ES-I3 (cell line): Measurements from ENCODE around the gene CEP131.

ENCODE experiments used
- H3K36me3 ChIP-seq: 2 replicates; pipeline ENCODE4 v1.6.1; 2013; ENCODE audit warnings: mild to moderate bottlenecking, low read length, control low read depth, moderate library complexity; ENCODE audit not compliant: insufficient read depth
- H3K4me1 ChIP-seq: 2 replicates; pipeline ENCODE4 v1.6.1; 2013; ENCODE audit warnings: mild to moderate bottlenecking, control low read depth, low read length; ENCODE audit not compliant: insufficient read depth
- H3K9ac ChIP-seq: 2 replicates; pipeline ENCODE4 v1.6.1; 2013; ENCODE audit warnings: low read depth, mild to moderate bottlenecking, low read length, moderate library complexity
- H3K9me3 ChIP-seq: 2 replicates; pipeline ENCODE4 v1.6.1; 2013; ENCODE audit warnings: mild to moderate bottlenecking, low read length, moderate library complexity; ENCODE audit not compliant: control insufficient read depth, insufficient read depth

CEP131 gene

DNA sequence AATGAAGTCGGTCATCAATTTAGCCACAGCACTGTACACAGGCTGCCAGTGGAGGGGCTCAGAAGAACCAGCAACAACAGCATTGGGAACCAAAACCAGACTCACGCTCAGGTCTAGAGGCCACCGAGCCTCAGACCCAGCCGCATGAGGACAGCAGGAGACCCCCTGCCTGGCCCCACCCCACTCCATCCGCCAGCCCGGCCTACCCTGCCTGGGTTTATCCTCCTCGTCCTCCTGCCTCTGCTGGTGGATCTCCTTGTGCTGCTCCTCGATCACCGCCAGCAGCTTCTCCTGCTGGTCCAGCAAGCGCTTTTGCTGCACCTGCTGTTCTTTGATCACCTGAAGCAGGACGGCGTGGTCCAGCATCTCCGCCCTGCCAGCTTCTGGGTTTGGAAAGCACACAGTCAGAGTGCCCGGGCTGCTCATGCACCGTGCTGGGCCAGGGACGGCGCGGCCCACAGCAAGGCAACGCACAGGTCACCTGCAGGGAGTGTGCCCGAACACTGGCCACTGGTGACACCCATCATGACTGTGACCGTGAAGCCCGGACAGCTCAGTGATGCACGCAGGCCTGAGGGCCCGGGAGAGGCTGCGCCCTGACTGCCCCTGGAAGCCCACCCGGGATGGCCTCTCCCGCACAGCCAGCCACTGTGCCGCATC lies 24.0 kb upstream of the CEP131 start:
- H3K9ac ChIP-seq = no peak overlapping the region

DNA sequence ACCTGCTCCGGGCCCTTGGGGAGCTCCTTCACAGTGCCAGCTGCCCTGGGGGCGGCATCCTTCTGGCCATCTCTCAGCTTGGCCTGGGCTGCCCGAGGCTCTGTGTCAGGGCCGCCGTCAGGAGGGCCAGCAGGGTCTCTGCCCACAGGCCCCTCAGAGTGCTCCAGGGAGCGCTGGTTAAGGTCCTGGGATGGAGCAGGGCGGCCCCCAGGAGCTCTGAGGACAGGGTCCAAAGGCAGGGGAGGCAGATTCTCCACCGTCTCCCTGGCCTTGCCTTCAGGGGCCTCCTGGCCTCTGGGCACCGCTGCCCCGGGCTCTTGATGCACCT lies 23.5 kb upstream of the CEP131 start:
- H3K9me3 ChIP-seq = no peaks in the 10 kb centered on the region
- H3K4me1 ChIP-seq = peaks cover 11% of the 10 kb centered on the region
- H3K9ac ChIP-seq = no peak overlapping the region
- H3K36me3 ChIP-seq = no peaks in the 10 kb centered on the region

More for the DNA sequence above, 24.0 kb upstream of the CEP131 start:
- Histone ChIP-seq H3K9me3 (no peaks in the 10 kb centered on the region), H3K36me3 (no peaks in the 10 kb centered on the region), H3K4me1 (peaks cover 10% of the 10 kb centered on the region)

- Histone ChIP-seq H3K9me3 (no peaks in the 10 kb centered on the region), H3K36me3 (no peaks in the 10 kb centered on the region), H3K9ac (no peak overlapping the region), H3K4me1 (peaks cover 11% of the 10 kb centered on the region)
Measured at GRCh38 chr17:81245665-81246342, 23.0 kb upstream of the CEP131 start.

DNA sequence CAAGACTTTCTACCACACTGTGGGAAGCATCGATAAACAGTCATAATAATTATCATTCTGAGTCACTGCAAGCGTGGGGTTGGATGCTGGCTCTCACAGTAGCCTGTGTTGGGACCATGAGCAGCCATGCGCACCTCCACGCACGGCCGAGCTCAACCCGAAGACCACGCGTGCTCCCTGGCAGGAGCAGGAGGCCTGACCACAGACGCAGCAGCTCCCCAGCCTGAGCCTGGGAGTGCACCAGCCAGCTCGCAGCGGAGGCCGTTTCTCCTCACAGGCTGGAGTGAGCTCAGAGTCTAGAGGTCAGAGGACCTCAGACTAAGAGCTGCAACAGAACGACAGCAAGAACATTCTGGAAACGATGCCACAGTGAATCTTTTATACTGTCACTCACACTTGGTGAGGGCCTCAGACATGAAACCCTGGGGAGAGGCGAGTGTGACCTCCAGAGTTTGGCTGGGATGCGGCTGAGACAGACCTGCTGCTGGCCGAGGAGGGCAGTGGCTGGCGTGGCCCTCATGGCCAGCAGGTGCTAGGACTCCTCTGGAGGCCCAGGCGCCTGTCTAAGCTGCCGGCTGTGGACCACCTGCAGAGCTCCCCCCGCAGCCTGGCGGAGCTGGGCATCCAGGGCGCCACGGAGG lies 22.4 kb upstream of the CEP131 start:
- Histone ChIP-seq H3K9ac (no peak overlapping the region), H3K36me3 (no peaks in the 10 kb centered on the region), H3K9me3 (no peaks in the 10 kb centered on the region), H3K4me1 (peaks cover 12% of the 10 kb centered on the region)

DNA sequence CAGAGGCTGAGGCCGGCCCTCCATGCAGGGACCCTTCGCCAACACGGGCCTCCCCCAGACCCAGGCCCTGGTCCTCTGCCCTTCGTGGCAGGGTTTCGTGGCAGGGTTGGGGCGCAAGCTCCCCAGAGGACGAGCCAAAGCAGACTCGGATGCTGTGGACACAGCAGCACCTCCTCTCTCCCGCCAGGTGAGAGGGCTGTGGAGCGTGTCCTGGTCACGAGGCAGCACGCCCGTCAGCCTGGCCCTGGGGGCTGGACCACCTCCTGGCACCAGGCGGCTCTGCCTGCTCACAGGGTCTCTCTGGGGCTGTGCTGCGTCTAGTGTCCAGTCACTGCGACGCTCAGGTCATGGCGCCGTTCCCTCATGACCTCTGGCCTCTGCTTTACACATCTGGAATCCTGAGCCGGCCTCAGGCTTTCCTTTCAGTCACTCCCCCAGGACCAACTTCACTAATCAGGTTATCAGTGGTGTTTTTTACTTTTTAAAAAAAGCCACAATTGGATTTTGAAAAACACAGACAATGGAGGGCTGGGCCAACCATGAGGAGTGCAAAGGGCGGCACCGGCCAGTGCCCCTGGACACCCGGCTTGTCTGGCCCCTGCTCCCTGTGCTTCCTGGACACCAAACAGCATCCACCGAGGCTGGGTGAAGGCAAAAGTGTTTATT lies 21.7 kb upstream of the CEP131 start:
- Histone ChIP-seq H3K9me3 (no peaks in the 10 kb centered on the region), H3K4me1 (peaks cover 15% of the 10 kb centered on the region), H3K9ac (no peak overlapping the region), H3K36me3 (no peaks in the 10 kb centered on the region)

- H3K36me3 ChIP-seq = no peaks in the 10 kb centered on the region
- no peak overlapping the region for H3K9ac ChIP-seq
- peaks cover 15% of the 10 kb centered on the region for H3K4me1 ChIP-seq
- H3K9me3 ChIP-seq = no peaks in the 10 kb centered on the region
Measured at GRCh38 chr17:81243333-81243664, 20.5 kb upstream of the CEP131 start.

- no peak overlapping the region for H3K9ac ChIP-seq
- H3K9me3 ChIP-seq = no peaks in the 10 kb centered on the region
- H3K4me1 ChIP-seq = peaks cover 19% of the 10 kb centered on the region
- H3K36me3 ChIP-seq = no peaks in the 10 kb centered on the region
Measured at GRCh38 chr17:81242421-81243332, 19.9 kb upstream of the CEP131 start.

DNA sequence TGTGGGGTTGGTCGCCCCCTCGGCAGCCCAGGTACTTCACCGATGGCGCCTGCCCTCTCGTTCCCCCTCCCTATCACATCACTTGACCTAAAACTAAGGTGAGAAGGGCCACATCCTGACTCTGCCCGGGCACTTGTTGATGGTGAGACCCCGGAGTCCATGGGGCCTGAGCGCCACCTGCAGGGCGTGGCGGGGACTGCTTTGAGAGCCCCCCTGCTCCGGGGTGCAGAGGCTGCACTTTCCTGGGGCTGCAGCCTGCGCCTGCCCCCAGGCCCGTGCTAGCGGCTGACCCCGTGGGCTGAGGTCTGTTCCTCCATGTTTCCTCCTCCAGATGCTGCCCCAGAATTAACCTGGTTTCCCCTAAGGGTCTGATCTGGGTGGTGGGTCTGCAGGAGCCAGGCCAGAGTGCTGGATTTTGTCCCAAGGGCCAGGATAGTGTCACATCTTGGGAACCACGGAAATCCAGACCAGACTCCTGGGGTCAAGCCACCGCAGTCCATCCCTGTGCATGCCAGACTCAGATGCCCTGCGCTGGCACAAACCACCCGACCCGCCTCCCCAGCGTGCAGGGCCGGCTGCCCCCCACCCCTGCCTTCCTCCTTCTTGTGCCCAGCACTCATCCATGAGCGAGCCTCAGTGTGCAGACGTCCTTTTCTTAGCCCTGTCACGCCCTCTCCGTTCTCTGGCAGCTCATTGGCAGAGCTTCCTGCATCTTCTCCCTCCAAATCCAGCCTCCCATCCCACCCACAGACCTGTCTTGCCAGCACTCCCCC lies 19.1 kb upstream of the CEP131 start:
- Histone ChIP-seq H3K9ac (no peak overlapping the region), H3K36me3 (no peaks in the 10 kb centered on the region), H3K9me3 (no peaks in the 10 kb centered on the region), H3K4me1 (peaks cover 19% of the 10 kb centered on the region)

- no peak overlapping the region for H3K9ac ChIP-seq
- no peaks in the 10 kb centered on the region for H3K9me3 ChIP-seq
- H3K4me1 ChIP-seq = peaks cover 19% of the 10 kb centered on the region
- H3K36me3 ChIP-seq = no peaks in the 10 kb centered on the region
Measured at GRCh38 chr17:81241203-81241602, 18.4 kb upstream of the CEP131 start.

DNA sequence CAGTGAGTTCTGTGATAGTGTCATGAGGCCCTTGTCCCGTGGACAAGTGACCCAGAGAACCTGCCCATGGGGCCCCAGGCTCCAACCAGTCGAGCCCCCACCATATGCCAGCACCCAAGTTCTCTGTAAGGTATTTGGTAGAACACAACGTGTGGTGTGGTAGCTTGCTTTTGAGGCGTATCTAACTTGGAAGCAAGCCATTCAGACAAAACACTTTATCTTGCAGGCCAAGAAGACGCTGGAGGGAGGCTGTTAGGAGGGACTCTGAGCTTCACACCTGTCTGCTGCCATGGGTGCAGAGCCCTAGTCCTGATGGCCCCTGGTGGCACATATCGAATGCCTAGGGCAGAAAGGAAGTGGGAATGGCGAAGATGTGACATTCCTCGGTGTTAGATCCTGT lies 18.0 kb upstream of the CEP131 start:
- H3K36me3 ChIP-seq = no peaks in the 10 kb centered on the region

GRCh38 chr17:81239714-81240555 lies 17.2 kb upstream of the CEP131 start:
- H3K4me1 ChIP-seq = peaks cover 19% of the 10 kb centered on the region
- no peaks in the 10 kb centered on the region for H3K36me3 ChIP-seq
- H3K9ac ChIP-seq = peak overlapping the region; percentile 64
- no peaks in the 10 kb centered on the region for H3K9me3 ChIP-seq

More for the DNA sequence above, 18.0 kb upstream of the CEP131 start:
- Histone ChIP-seq H3K9ac (no peak overlapping the region), H3K9me3 (no peaks in the 10 kb centered on the region), H3K4me1 (peaks cover 19% of the 10 kb centered on the region)

GRCh38 chr17:81238815-81239713 lies 16.3 kb upstream of the CEP131 start, which contains the start of the genes NDUFAF8 and TEPSIN:
TSS of gene NDUFAF8 (plus strand) at chr17:81239318. CDS start at chr17:81239364, 46 bp downstream.
TSS of gene TEPSIN (minus strand) at chr17:81239055. CDS start at chr17:81239033, 22 bp downstream.
- peaks cover 19% of the 10 kb centered on the region for H3K4me1 ChIP-seq
- H3K36me3 ChIP-seq = no peaks in the 10 kb centered on the region
- no peaks in the 10 kb centered on the region for H3K9me3 ChIP-seq
- H3K9ac ChIP-seq = peak within 1 kb of the TSS; percentile 64
